Esophagus muscularis mucosa (tissue), 4 donors: ENCODE results near the gene CMPK1. TPM values are rescaled to one million over a fixed set of nuclear protein-coding genes. Genes with fewer than 3 reads are reported as not detected.
A peak's percentile ranks its signal among the peaks of the same experiment; 100 is the strongest.

Experiments used
- DNase-seq: peaks from one replicate; pipeline ENCODE4 v3.0.0-alpha.2; 2017; ENCODE audit errors: extremely low spot score
- H3K27ac ChIP-seq, 4 donors: fragments of 200-600 bp; sonication (generic); replicated peaks in 1 of 4; 1 replicate in 3 of 4; 2 replicates in 1 of 4; pipeline ENCODE4 v1.5.1; 2016 to 2019; ENCODE audit warnings: mild to moderate bottlenecking in 1 of 4
- H3K27me3 ChIP-seq, 4 donors: fragments of 200-600 bp; sonication (generic); one replicate each; pipeline versions ENCODE4 v1.5.1 to v1.6.0; 2016 to 2019
- H3K36me3 ChIP-seq, 4 donors: fragments of 200-600 bp; sonication (generic); one replicate each; pipeline ENCODE4 v1.5.1; 2016 to 2019
- H3K4me1 ChIP-seq, 4 donors: fragments of 200-600 bp; sonication (generic); one replicate each; pipeline ENCODE4 v1.5.1; 2016 to 2019
- H3K4me3 ChIP-seq, 4 donors: fragments of 200-600 bp; sonication (generic); 1 replicate in 2 of 4; 2 replicates in 2 of 4; pipeline ENCODE4 v1.5.1; 2016 to 2019; ENCODE audit warnings: mild to moderate bottlenecking in 4 of 4, moderate library complexity in 1 of 4
- H3K9me3 ChIP-seq, 4 donors: fragments of 200-600 bp; sonication (generic); 1 replicate in 3 of 4; 2 replicates in 1 of 4; pipeline ENCODE4 v1.5.1; 2016 to 2019
- EP300 ChIP-seq: sonication (generic); formaldehyde crosslinking; IDR thresholded peaks from one replicate; pipeline ENCODE4 v1.6.1; 2017; ENCODE audit warnings: antibody characterized with exemption
- POLR2A ChIP-seq: fragments of 450-650 bp; IDR thresholded peaks from one replicate; pipeline ENCODE4 v1.6.1; 2017; ENCODE audit warnings: antibody characterized with exemption, moderate library complexity, mild to moderate bottlenecking, low read depth
- POLR2AphosphoS5 ChIP-seq, 2 donors: sonication (generic); formaldehyde crosslinking; IDR thresholded peaks; one replicate each; pipeline ENCODE4 v1.6.1; 2017; ENCODE audit warnings: antibody characterized with exemption in 2 of 2
- WGBS: methylation state at CpG from one replicate; pipeline ENCODE4 v1.1.5; 2018; 5-methylcytosine and 5-hydroxymethylcytosine counted together
- intact Hi-C: fragments of 100-400 bp; cut with DNase I; formaldehyde crosslinking; loops from one replicate; pipeline ENCODE4 v1.15.1; 2023
- total RNA-seq, 4 donors: library from RNA; depleted of rRNA; stranded (reverse); fragments of >200 nt; gene quantifications; one replicate each; pipeline versions ENCODE4 v1.1.0 to v1.2.1, GENCODE V29; 2016
- TF ChIP-seq, protein P1 (sequence below), 3 experiments: fragments of 200-600 bp in 2 of 3; fragments of 450-650 bp in 1 of 3; sonication (generic) in 2 of 3; IDR thresholded peaks; one replicate each; pipeline ENCODE4 v1.5.1; 2017 to 2019; ENCODE audit warnings: antibody characterized with exemption in 3 of 3, mild to moderate bottlenecking in 2 of 3, moderate library complexity in 1 of 3

CMPK1 gene
- total RNA-seq, 4 donors from 2014 or later, result 94.6 to 167 (median 121) TPM

DNA sequence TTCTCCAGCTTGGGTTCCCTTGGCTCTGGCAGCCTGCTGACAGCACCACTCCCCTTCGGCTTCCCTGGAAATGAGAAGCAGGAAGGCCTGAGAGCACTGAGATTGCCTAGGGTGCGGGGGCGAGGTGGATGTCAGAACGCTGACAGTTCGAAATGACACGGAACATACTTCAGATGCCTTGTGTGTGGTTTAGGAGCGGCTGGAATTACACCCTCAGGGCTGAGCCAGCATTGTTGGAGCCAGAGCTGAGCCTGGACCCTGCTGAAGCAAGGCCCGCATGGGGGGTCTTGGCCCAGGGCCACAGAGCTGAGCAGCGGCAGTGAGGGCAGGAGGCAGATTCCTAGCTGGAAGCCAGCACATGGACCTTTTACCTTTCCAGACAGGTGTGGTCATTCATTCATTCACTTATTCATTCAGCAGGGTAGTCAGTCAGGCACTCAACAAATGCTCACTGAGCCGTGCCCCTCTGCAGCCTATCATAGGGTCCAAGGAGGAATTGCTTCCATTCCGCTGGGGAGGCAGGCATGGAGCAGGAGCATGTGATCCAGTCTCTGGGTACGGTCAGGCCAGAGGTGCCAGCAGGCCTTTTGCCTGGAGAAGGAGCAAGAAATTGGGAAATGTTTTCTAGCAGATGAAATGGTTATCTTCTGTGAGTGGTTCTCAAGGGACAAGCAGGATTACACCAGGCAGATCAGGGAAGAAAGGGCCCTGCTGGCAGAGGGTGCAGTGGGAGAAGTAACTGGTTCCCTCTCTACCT lies 75.9 kb downstream of the CMPK1 start:
- H3K4me3 ChIP-seq, result no peak overlapping the region
- intact Hi-C loops, result no loop called here
- no peak for DNase-seq
- TF ChIP-seq, protein P1, sequence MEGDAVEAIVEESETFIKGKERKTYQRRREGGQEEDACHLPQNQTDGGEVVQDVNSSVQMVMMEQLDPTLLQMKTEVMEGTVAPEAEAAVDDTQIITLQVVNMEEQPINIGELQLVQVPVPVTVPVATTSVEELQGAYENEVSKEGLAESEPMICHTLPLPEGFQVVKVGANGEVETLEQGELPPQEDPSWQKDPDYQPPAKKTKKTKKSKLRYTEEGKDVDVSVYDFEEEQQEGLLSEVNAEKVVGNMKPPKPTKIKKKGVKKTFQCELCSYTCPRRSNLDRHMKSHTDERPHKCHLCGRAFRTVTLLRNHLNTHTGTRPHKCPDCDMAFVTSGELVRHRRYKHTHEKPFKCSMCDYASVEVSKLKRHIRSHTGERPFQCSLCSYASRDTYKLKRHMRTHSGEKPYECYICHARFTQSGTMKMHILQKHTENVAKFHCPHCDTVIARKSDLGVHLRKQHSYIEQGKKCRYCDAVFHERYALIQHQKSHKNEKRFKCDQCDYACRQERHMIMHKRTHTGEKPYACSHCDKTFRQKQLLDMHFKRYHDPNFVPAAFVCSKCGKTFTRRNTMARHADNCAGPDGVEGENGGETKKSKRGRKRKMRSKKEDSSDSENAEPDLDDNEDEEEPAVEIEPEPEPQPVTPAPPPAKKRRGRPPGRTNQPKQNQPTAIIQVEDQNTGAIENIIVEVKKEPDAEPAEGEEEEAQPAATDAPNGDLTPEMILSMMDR (IDR thresholded peaks at IDR 0.05), result no peak
- TF ChIP-seq EP300 (no peak), POLR2A (no peak), POLR2AphosphoS5 (IDR thresholded peaks at IDR 0.05) (no peak)
- peaks cover 0 to 26% (median under 1%) of the 10 kb centered on the region in 4 donors for H3K27me3 ChIP-seq
- no peak overlapping the region for H3K27ac ChIP-seq
- no peaks in the 10 kb centered on the region for H3K9me3 ChIP-seq
- 54% methylated on average over 12 of the region's 12 CpGs for WGBS
- no peaks in the 10 kb centered on the region for H3K4me1 ChIP-seq
- no peaks in the 10 kb centered on the region for H3K36me3 ChIP-seq

DNA sequence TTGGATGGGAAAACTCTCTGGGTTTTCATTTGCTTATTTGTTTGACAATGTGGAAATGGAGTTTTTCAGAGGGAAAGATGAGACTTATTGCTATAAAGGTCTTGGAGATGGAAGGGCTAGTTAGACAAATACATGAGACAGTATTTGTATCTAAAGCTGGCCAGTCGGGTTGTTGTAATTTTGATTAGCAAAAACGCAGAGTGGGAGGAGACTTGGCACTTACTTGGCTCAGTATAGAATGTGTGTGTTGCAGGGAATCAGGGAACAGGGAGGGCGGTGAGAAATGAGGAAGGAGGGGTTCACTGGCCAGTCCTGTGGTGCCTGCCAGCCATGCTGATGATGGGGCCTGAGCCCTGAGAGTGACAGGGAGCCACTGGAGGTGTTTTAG lies 76.5 kb downstream of the CMPK1 start:
- H3K36me3 ChIP-seq, result no peaks in the 10 kb centered on the region
- 71% methylated on average over 3 of the region's 3 CpGs for WGBS
- H3K27ac ChIP-seq, result no peak overlapping the region
- H3K27me3 ChIP-seq, result peaks cover 0 to 31% (median 3%) of the 10 kb centered on the region in 4 donors
- H3K4me1 ChIP-seq, result no peaks in the 10 kb centered on the region
- intact Hi-C loops, result no loop called here
- H3K9me3 ChIP-seq, result no peaks in the 10 kb centered on the region
- TF ChIP-seq EP300, result no peak
- no peak for TF ChIP-seq POLR2A
- H3K4me3 ChIP-seq, result no peak overlapping the region
- no peak for DNase-seq

GRCh38 chr1:47411436-47411835 lies 77.8 kb downstream of the CMPK1 start:
- Histone ChIP-seq H3K9me3 (no peaks in the 10 kb centered on the region), H3K36me3 (no peaks in the 10 kb centered on the region), H3K4me1 (peaks cover 0 to 1% (median 0%) of the 10 kb centered on the region in 4 donors), H3K27ac (no peak overlapping the region), H3K4me3 (no peak overlapping the region), H3K27me3 (peaks cover 0 to 34% (median 13%) of the 10 kb centered on the region in 4 donors)
- DNase-seq, result no peak
- WGBS, result 69% methylated on average over 2 of the region's 2 CpGs
- TF ChIP-seq POLR2AphosphoS5 (IDR thresholded peaks at IDR 0.05), result no peak
- TF ChIP-seq POLR2A, result no peak
- TF ChIP-seq EP300, result no peak
- TF ChIP-seq, protein P1 (IDR thresholded peaks at IDR 0.05), result no peak
- intact Hi-C loops, result no loop called here

- TF ChIP-seq POLR2A (no peak), EP300 (no peak), POLR2AphosphoS5 (IDR thresholded peaks at IDR 0.05) (no peak)
- TF ChIP-seq, protein P1 (IDR thresholded peaks at IDR 0.05), result no peak
- Histone ChIP-seq H3K27me3 (peaks cover 0 to 44% (median 13%) of the 10 kb centered on the region in 4 donors), H3K4me1 (peaks cover 0 to 11% (median 3%) of the 10 kb centered on the region in 4 donors), H3K4me3 (no peak overlapping the region), H3K9me3 (no peaks in the 10 kb centered on the region), H3K27ac (no peak overlapping the region), H3K36me3 (no peaks in the 10 kb centered on the region)
- 98% methylated on average over 12 of the region's 14 CpGs for WGBS
- intact Hi-C loops, result no loop called here
- no peak for DNase-seq
Observed at GRCh38 chr1:47412437-47412836, 78.8 kb downstream of the CMPK1 start.

DNA sequence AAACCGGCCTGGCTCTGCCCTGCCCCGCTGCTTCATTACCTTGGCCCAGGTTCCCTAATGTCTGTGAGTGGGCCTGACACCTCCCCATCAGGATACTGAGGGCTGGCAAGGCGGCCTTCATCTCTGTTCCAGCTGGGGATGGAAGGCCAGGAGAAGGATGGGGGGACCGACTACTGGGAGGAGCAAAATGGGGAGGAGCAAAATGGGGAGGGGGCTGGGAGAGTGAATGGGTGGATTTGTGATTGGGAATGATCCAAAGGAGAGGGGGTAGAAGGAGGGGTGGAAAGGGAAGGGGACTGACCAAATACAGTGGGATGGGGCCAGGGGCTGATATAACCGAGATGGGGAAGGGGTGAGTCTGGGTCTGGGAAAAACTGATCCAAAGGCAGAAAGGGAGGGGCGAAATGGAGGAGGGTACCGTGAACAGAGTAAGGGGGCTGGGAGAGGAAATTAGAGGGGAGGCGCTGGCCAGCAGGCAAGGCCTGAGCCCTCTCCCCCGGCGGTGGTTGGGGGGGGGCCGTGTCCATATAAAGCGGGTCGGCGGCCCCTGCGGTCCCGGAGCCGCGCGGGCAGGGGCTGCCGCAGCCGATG lies 82.2 kb downstream of the CMPK1 start, which contains the start of gene FOXE3:
Gene FOXE3 (plus strand): TSS at position 558 of the 591 bp plus-strand sequence. CDS start 31 bp downstream, at position 589.
- TF ChIP-seq, protein P1 (IDR thresholded peaks at IDR 0.05), result no peak
- TF ChIP-seq POLR2A, result no peak
- TF ChIP-seq EP300, result no peak
- TF ChIP-seq POLR2AphosphoS5 (IDR thresholded peaks at IDR 0.05), result no peak
- Histone ChIP-seq H3K27ac (no peak within 1 kb of the TSS), H3K4me1 (peaks cover 0 to 12% (median 3%) of the 10 kb centered on the region in 4 donors), H3K27me3 (peaks cover 0 to 74% (median 18%) of the 10 kb centered on the region in 4 donors), H3K9me3 (no peaks in the 10 kb centered on the region), H3K4me3 (peak within 1 kb of the TSS in 3 of 4 donors; percentile 33 to 49 (median 33)), H3K36me3 (no peaks in the 10 kb centered on the region)
- DNase-seq, result no peak
- intact Hi-C loops, result no loop called here
- 35% methylated on average over 17 of the region's 21 CpGs for WGBS
